GM23338 (cell line): Measurements from ENCODE around the gene AKNA.

Experiments used
- CREB1 ChIP-seq: fragments of 250-450 bp; sonication (Bioruptor Pico); IDR thresholded peaks from 2 replicates; pipeline ENCODE4 v1.5.0; 2020; ENCODE audit warnings: low read depth, mild to moderate bottlenecking, moderate library complexity
- CTCF ChIP-seq, 2 experiments: fragments of 200-600 bp in 1 of 2; sonication (generic) in 1 of 2; conservative IDR thresholded peaks; 2 replicates each; pipeline versions ENCODE4 v1.5.1 to v1.6.1; 2016 to 2017; ENCODE audit warnings: antibody characterized with exemption in 2 of 2, low read depth in 2 of 2, mild to moderate bottlenecking in 2 of 2, moderate library complexity in 1 of 2
- ETS1 ChIP-seq: IDR thresholded peaks from 2 replicates; pipeline ENCODE4 v1.6.1; 2016; ENCODE audit warnings: antibody characterized with exemption
- EZH2 ChIP-seq: fragments of 200-600 bp; sonication (generic); IDR thresholded peaks from one replicate; pipeline ENCODE4 v1.8.0; 2017; ENCODE audit warnings: antibody characterized with exemption, mild to moderate bottlenecking, low read depth; ENCODE audit not compliant: unreplicated experiment
- EZH2phosphoT487 ChIP-seq: fragments of 200-600 bp; sonication (generic); IDR thresholded peaks from one replicate; pipeline ENCODE4 v1.8.1; 2018; ENCODE audit warnings: antibody characterized with exemption; ENCODE audit not compliant: unreplicated experiment
- JUNB ChIP-seq: IDR thresholded peaks from one replicate; pipeline ENCODE4 v1.6.1; 2016; ENCODE audit warnings: antibody characterized with exemption; ENCODE audit not compliant: unreplicated experiment
- NANOG ChIP-seq: IDR thresholded peaks from 2 replicates; pipeline ENCODE4 v1.6.1; 2016; ENCODE audit warnings: antibody characterized with exemption, borderline replicate concordance
- POLR2AphosphoS5 ChIP-seq: IDR thresholded peaks from 2 replicates; pipeline ENCODE4 v1.6.1; 2016; ENCODE audit warnings: antibody characterized with exemption, low read depth
- REST ChIP-seq: IDR thresholded peaks from one replicate; pipeline ENCODE4 v1.6.1; 2018; ENCODE audit warnings: antibody characterized with exemption; ENCODE audit not compliant: unreplicated experiment
- STAT1 ChIP-seq: IDR thresholded peaks from one replicate; pipeline ENCODE4 v1.6.1; 2016; ENCODE audit warnings: antibody characterized with exemption; ENCODE audit not compliant: unreplicated experiment
- ZNF114 ChIP-seq: fragments of 250-450 bp; sonication (Bioruptor Pico); IDR thresholded peaks from 2 replicates; pipeline ENCODE4 v1.5.0; 2020; ENCODE audit warnings: mild to moderate bottlenecking, moderate library complexity
- ZNF331 ChIP-seq: fragments of 250-450 bp; sonication (Bioruptor Pico); IDR thresholded peaks from 2 replicates; pipeline ENCODE4 v1.5.0; 2020; ENCODE audit warnings: low read depth, mild to moderate bottlenecking, moderate library complexity
- ZNF462 ChIP-seq: fragments of 250-450 bp; sonication (Bioruptor Pico); IDR thresholded peaks from 2 replicates; pipeline ENCODE4 v1.5.0; 2020; ENCODE audit warnings: mild to moderate bottlenecking, moderate library complexity

- no peak for TF ChIP-seq CTCF (conservative IDR thresholded peaks at IDR 0.05; ENCODE audit: low read depth in 2 of 2)
- no peak for TF ChIP-seq EZH2
- no peak for TF ChIP-seq JUNB
- no peak for TF ChIP-seq POLR2AphosphoS5
- TF ChIP-seq ZNF462 (CRISPR knock-in tag), result no peak
- no peak for TF ChIP-seq ZNF331
- TF ChIP-seq REST, result no peak
- no peak for TF ChIP-seq ETS1
- no peak for TF ChIP-seq EZH2phosphoT487
- no peak for TF ChIP-seq NANOG
- no peak for TF ChIP-seq CREB1 (CRISPR knock-in tag)
- TF ChIP-seq STAT1, result no peak
- TF ChIP-seq ZNF114, result no peak
Measured at GRCh38 chr9:114345493-114346065, 42.2 kb downstream of the AKNA start.
